AG09309 (cell line): ENCODE results near the gene CMTM4.

ENCODE experiments used
- DNase-seq: peaks from one replicate; pipeline ENCODE4 v3.0.0-alpha.2; 2010; ENCODE audit warnings: low read depth
- H3K4me3 ChIP-seq: 2 replicates; pipeline ENCODE4 v1.5.1; 2011; ENCODE audit warnings: mild to moderate bottlenecking, low read depth, low read length, moderate library complexity; ENCODE audit not compliant: control insufficient read depth
- CTCF ChIP-seq: IDR thresholded peaks from 2 replicates; pipeline ENCODE4 v1.5.1; 2011; ENCODE audit warnings: mild to moderate bottlenecking, low read depth, low read length, inconsistent platforms; ENCODE audit not compliant: insufficient read depth, control insufficient read depth; ENCODE audit errors: missing control alignments

Gene CMTM4

GRCh38 chr16:66622863-66623262 lies 73.7 kb downstream of the CMTM4 start:
- no peak overlapping the region for H3K4me3 ChIP-seq
- no peak for DNase-seq
- no peak for TF ChIP-seq CTCF

- H3K4me3 ChIP-seq = no peak overlapping the region
- no peak for DNase-seq
- TF ChIP-seq CTCF = no peak
These were observed 74.6 kb downstream of the CMTM4 start for GRCh38 chr16:66621973-66622372.

DNA sequence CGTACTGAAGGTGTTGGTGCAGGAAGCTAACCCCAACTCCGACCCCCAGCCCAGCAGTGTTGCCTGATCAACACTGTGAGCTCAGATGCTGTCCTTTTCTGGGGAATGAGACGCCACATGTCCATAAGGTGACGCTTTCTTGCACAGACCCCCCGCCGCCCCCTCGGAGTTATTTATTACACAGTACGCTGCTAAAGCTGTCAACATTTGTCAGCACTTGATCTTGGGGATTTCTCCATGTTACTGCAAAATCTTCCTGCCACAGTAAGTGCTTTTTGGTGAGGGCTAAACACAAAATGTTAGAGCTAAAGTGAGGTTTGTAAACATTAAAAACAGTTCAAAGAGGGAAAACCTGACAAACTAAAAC lies 76.1 kb downstream of the CMTM4 start:
- no peak overlapping the region for H3K4me3 ChIP-seq
- DNase-seq = no peak
- no peak for TF ChIP-seq CTCF

DNA sequence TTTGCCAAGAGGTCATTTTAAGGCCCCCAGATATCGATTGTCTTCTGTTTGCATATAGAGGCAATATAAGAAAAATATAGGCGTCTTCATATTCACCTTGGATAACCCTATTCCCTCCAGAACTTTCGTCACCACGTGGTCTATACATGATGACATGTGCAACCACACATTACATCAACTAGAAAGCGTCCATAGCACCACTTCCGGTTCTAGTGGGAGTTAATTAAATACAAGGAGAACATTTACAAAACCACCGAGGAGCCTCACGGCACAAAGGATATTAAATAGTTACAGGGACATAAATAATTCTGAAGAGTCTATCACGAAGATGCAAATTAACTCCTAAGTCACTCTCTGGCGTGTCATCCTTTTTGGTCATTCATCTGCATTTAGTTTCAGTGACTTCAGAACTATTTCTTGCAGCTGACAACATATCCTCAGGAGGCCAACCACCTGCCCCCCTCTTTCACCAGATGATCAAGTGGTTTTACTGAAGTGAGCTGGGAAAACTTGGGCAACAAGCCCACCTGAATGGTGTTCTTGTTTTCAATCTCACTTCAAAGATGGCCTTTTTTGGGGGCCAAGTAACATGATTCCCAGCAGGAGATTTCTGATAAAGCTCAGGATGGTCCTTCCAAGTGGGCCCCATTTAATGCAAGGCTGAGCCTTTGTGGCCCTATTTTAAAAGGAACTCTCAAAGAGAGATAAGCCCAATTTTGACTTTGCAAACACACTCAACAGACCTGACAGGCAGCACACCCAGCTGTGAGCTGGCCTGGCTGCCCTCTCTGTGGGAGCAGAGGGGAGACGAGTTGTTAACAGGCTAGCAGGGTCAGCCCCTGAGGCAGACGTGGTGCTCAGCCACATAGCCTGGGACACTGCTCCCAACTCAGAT lies 76.8 kb downstream of the CMTM4 start:
- TF ChIP-seq CTCF = no peak
- H3K4me3 ChIP-seq = no peak overlapping the region
- DNase-seq = no peak

DNA sequence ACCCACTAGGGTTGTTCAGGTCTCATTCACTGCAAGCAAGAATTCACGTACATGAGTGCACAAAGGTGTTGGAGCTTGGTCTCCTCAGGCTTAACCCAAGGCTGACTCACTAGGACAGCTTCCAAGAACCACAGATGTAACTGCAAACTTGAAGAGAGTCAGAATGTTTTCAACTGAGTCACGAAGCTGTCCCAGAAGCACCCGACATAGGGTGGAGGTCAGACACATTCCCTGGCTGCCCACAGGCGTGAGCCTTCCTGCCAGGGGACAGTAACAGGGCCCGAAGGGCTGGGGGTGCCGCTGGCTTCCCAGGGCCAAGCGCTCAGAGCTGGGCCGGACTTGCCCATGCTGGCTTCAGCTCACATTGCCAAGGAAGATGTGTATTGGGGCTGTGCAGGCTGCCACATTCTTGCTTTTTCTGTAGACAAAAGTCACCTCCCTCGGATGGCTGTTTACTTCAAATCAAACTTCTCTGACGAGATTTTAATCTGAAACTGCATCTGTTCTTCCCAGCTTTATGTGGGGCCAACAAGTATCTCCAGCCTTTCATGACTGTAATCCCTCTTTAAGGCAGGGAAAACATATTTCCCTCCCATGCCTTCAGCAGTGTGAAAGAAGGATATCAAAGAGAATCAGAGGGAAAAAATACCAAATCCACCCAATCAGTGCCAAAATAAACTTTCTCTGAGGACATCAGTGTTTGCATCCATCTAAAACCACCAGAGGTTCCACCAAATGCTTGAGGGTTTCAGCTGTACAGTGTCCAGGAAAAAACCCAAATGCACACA lies 77.8 kb downstream of the CMTM4 start:
- no peak overlapping the region for H3K4me3 ChIP-seq
- TF ChIP-seq CTCF = no peak
- DNase-seq = peak; percentile 90

- no peak overlapping the region for H3K4me3 ChIP-seq
- TF ChIP-seq CTCF = no peak
- no peak for DNase-seq
These were observed 78.8 kb downstream of the CMTM4 start for GRCh38 chr16:66617728-66618127.
